AG08395 (cell line): ENCODE results near the gene ZNF764.

Source experiments
- DNase-seq: peaks from one replicate; pipeline ENCODE4 v3.0.0; 2012; ENCODE audit warnings: mixed read lengths, low spot score

Gene ZNF764

DNA sequence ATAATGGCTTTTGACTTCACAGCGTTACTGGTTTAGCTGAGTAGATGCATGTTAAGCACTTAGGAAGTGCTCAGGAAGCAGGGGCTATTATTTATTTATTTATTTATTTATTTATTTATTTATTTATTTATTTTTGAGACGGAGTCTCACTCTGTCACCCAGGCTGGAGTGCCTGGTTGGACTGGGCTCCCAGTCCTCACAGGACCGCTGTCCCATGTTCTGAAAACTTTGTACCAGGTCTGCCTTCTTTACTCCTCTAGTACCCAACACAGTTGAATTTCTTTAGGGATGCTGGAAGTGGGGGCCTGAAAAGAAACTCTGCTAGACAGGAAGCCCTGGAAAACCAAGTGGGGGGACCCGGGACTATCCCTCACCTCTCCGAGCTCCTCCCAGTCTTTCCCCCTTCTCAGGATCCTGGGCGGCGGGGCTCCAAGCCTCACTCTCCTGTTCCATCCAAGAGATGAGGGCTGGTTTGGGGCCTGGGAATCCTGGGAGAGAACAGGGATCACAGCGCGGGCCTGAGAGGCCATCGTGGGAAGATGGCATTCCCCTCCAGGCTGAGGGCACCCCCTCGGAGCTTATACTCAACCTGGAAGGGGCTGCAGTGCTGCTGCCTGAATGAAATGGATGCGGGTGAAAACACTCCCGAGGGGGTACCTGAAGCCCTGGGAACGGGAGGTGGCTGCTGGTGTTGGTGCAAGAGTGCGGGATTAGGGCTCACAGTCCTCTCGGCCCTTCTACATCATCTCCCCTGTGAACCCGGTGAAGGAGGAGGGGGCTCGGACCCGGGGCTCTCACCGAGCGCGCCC lies 12.7 kb upstream of the ZNF764 start:
- DNase-seq: no peak

DNA sequence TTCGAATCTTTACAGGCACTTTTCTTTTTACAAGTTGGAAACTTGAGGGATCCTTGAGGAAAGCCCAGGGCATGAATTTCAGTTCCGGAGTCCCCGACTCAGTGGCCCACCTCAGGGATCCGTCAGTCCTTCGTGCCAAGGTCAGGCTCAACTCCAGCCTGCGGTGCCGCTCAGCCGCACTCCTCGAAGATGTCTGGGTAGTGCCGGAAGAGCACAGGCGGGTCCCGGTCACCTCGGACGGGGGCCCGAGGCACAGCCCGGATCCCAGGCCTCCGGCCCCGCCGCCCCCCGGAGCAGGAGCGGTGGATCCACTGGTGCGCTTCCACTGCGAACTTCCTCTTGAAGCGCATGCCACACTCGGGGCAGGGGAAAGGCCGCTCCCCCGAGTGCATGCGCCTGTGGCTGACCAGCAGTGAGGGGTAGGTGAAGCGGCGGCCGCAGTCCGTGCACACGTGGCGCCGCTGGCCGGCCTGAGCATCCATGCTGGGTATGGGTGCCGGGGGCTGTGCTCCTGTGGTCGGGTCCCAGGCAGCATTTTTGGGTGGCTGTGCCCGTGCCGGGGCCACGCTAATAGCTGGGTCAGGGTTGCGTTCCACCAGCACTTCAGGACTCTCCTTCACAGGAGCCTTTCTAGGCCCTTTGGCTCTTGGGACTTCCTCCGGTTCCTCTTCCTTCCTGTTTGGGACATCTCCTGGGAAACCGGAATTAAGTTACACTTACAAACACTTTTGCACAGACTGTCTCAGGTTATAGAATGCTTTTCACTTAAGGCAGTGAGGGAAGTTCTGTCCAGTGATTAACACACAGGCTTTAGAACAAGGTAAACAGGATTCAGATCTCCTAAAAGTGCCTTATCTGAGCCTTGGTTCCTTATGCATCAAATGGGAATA lies 11.8 kb upstream of the ZNF764 start:
- no peak for DNase-seq

DNA sequence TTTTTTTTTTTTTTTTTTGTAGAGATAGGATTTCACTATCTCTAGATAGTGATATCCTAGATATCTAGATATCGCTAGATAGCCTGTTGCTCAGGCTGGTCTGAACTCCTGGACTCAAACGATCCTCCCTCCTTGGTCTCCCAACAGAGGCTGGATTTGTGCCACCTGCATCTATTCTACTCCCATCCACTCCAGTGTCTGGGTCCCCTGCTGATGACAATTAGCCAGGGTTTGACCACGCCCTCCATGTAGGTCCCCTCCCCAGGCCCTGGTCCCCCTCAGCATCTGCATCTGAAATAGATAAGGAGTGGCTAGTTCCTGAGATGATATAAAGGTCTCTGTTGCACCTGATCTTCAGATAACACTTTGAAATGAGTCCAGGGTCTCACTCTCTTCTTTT lies 11.1 kb upstream of the ZNF764 start:
- no peak for DNase-seq

DNA sequence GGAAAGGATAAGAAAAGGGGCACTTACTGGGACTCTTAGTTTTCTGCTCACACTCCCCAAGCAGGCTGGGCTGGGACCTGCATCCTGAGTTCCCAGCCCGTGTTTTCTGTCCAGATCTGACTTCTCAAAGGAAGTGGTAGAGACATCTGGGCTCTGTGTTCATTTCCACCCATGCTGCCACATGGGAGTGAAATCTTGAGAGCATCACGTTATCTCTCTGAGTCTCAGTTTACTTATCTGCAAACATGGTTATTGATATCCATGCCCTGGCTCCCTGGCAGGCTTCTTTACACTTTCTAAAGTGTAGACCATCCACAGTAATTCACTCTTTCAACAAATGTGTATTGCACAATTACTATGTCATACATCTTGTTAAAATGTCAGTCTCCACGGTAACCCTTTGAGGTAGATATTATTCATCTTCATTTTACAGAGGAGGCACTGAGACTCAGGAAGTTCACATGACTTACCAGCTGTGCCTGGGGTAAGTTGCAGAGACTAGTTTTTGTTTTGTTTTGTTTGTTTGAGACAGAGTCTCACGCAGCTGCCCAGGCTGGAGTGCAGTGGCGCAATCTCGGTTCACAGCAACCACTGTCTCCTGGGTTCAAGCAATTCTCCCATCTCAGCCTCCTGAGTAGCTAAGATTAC lies 9.9 kb upstream of the ZNF764 start:
- DNase-seq: no peak

DNA sequence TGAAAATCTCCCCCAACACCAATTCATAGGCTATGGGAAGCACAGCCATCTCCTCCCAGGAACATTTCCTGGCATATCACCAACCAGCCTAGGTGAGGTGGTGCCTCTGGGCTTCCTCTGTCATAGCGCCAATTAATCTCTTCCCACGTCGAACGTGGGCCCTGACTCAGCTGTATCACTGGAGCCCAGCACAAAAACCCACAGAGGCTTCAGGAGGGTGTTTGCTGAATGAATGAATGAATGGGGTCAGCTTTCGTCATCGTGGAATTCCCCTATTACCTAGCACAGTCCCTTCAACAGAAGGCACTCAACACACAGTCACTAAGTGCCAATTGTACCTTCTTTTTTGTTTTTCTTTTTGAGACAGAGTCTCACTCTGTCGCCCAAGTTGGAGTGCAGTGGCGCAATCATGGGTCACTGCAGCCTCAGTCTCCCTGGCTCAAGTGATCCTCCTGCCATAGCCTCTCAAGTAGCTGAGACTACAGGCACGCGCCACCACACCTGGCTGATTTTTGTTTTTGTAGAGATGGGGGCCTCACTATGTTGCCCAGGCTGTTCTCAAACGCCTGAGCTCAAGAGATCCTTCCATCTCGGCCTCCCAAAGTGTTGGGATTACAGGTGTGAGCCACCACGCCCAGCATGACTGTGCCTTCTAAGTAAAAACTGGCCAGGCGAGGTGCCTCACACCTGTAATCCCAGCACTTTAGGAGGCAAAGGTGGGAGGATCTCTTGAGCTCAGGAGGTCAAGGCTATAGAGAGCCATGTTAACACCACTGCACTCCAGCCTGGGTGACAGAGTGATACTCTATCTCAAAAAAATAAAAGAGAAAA lies 9.2 kb upstream of the ZNF764 start:
- DNase-seq: no peak

DNA sequence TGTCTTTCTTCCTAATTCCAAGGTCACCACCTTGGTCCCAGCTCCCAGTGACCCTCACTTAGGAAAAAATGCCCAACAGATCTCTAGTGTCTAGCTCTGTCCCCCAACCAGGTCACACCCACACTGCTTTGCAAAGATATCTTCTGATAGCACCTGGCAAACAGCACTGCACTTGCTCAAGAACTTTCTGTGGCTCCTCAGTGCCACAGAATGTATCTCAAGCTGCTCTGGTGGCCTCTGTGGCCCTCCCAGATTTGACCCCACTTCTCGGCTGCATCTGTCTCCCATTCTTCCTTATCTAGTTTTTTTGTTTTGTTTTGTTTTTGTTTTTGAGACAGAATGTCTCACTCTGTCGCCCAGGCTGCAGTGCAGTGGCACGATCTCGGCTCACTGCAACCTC lies 8.4 kb upstream of the ZNF764 start:
- DNase-seq: no peak

DNA sequence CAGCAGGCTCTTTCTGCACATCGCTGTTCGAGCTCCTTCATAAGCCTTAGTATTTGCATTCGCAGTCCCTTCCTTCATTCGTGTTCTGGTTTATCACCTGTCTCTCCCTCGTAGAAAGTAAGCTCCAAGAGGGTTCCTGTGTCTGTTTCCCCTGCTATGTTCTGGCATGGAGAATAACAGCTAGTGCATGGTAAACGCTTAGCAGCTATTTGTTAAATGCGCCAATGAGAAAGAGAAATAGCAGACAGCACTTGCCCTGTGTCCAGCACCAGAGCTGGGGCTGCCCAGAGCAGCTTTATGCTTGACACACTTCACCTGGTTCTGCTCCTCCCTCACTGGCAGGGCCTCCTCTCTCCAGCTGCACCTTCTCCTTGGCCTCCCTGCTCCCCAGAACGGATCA lies 7.8 kb upstream of the ZNF764 start:
- DNase-seq: no peak

DNA sequence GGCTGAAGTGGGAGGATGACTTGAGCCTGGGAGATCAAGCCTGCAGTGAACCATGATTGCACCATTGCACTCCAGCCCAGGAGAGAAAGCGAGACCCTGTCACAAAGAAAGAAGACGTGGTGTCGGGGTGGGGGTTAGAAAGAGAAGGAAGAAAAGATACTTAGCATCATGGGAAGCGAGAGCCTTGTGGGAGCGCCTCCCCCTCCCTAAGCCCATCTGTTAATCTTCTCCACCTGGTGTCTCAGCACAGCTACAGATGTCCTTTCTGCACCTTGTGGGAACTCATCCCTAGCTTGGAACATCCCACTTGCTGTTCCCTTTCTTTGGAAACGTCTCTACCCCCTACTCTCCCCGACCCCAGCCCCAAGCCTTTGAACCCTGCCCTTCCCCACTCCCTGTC lies 7.4 kb upstream of the ZNF764 start:
- DNase-seq: no peak

DNA sequence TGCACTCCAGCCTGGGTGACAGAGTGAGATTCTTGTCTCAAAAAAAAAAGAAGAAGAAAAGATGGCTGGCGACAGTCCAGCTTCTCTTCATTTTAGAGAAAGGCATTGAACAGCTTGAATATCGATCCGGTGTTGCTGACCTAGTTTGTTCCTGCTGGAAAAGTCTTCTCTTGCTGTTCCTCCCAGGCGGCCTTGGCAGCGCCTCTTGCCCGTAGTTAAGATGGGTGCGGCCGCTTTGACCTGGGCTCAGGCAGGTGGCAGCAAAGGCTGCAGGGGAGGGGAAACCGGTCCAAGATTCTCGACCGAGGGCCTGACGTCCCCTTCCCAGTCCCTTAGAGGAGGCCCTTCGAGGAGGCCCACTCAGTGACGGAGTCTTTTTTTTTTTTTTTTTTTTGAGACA lies 3.8 kb upstream of the ZNF764 start:
- DNase-seq: no peak

DNA sequence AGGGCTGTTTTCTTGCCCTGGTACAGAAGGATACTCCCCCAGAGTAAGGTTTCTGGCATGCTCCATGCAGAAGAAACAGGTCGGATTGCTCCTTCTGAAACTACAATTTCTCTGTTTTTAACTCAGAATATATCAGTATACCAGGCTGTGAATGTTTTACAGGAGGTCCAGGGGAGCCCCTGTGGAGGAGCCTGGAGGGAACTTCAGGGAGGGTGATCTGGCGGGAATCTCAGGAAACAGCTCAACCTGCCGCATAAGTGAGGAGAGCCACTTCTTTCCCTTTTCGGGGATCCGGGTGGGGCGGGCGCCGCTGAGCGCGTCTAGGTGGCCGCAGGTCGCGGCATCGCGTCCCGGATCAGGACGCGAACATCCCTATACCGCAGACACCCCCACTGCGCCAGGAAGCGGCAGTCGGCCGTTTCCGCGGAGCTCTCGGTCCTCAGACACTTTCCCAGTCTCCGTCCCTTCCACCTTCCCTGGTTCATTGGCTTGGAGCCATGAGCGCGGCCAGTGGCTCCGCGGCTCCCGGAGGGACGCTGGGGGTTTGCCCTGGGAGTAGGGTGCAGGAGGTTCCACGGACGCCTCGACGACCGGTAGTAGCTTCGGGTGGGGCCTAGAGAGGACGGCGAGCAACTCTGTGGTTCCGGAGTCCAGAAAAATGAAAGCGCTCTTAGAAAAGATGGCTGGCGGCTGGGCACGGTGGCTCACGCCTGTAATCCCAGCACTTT lies 3.1 kb upstream of the ZNF764 start:
- DNase-seq: no peak

DNA sequence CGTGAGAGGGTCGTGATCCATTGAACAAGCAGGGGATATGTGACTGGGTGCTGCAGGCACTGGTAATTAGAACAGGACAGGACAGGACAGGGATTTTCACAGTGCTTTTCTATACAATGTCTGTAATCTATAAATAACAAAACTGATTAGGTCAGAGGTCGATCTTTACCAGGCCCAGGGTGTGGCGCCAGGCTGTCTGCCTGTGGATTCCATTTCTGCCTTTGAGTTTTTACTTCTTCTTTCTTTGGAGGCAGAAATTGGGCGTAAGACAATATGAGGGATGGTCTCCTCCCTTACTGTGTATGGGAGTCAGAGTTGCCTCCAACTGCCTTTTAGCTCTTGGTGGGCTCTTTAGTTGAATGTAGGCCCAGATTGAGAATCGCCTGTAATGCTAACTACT lies 1.5 kb upstream of the ZNF764 start:
- no peak for DNase-seq

DNA sequence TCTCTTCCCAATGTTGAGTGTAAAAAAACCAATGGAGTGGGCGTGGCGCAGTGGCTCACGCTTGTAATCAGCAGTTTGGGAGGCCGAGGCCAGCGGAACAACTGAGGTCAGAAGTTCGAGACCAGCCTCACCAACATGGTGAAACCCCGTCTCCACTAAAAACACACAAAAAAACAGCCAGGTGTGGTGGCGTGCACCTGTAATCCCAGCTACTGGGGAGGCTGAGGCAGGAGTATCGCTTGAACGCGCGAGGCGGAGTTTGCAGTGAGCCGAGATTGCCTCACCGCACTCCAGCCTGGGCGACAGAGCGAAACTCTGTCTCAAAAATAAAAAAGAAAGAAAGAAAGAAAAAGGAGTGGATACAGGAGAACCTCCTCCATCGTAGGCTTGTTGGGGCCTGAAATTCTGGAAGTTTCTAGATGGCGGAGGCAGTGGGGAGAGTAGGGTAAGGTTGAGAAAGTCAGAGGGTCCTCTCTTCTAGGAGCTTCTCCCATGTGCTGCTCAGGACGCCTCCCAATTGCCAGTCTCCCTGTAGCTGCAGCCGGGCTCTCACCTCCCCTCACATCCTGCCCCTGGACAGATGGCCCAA lies 709 bp upstream of the ZNF764 start:
- DNase-seq: no peak

DNA sequence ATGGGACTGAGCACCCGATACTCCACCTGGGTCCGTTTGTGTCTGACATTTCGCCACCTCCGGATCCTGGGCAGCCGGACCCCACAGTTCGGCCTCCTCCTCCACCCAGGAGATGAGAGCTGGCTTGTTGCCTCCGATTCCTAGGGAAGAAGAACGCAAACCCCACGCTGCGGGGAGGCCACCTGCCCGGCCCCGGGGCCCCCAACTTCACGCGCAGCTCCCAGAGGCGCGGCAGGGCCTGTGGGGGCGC lies 542 bp downstream of the ZNF764 start:
- no peak for DNase-seq

DNA sequence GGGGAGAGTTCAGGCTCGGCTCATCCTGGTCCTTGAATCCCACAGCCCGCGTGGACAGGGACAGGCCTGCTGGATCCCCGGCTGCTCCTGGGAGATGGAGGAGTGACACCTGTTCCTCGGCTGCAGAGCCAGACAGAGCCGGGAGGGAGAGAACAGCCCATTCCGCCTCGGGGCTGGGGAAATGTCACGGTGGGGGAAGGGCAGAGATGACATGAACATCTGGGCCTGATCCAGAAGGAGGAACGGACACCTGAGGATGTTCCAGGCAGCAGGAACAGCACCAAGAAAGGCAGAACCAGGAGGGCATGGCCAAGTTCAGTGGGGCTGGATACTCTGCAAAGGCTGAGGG lies 2.1 kb downstream of the ZNF764 start:
- no peak for DNase-seq

DNA sequence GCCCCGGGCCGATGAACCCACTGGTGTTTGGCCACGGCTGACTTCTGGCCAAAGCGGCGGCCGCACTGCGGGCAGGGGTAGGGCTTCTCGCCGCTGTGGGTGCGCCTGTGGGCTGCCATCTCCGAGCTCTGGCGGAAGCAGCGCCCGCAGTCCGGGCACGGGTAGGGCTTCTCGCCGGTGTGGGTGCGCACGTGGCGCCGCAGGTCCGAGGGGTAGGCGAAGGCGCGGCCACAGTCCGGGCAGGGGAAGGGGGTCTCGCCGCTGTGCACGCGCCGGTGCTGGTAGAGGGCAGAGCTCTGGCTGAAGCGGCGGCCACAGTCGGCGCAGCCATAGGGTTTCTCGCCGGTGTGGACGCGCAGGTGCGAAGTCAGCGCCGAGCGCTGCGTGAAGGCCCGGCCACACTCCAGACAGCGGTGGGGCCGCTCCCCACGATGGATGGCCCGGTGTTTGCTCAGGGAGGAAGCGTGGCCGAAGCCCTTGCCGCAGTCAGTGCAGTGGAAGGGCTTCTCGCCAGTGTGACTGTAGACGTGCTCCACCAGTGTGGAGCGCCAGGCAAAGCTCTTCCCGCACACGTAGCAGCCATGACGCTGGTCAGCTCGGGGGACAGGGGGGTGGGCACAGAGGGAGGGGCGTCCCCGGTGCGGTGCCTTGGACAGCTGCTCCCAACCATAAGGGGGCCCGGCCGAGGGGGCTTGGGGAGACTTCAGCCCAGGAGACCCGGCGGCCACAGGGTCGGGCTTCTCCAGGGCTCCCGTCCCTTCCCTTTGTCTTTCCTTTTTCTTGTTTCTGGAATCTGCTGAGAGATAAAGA lies 2.7 kb downstream of the ZNF764 start:
- no peak for DNase-seq

DNA sequence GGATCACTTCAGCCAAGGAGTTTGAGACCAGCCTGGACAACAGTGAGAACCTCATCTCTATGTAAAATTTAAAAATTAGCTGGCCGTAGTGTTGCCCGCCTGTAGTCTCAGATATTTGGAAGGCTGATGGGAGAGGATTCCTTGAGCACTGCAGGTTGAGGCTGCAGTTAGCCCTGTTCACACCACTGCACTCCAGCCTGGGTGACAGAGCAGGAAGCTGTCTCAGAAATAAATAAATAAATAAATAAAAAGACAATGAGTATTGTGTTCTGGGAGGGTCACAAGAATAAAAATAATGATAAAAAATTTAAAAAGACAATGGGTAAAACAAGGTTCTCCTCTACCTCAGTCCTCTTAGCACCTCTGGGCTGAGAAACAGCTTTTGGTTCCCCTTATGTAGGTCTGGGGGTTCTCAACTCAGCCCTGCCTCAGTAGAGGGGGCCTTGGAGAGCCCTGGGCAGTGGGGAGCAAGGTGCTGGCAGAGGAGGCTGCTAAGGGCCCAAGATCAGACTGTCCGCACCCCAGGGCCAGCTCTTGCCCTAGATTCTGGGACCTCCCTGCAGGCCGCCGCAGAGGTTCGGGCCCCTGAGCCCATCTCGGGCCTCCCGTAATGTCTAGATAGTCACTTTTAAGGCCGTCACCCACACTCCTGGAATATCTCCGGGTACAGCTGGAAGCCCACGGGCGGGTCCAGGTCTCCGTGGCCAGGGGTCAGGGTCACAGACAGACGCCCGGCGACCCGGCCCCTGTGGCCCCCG lies 3.4 kb downstream of the ZNF764 start:
- no peak for DNase-seq

DNA sequence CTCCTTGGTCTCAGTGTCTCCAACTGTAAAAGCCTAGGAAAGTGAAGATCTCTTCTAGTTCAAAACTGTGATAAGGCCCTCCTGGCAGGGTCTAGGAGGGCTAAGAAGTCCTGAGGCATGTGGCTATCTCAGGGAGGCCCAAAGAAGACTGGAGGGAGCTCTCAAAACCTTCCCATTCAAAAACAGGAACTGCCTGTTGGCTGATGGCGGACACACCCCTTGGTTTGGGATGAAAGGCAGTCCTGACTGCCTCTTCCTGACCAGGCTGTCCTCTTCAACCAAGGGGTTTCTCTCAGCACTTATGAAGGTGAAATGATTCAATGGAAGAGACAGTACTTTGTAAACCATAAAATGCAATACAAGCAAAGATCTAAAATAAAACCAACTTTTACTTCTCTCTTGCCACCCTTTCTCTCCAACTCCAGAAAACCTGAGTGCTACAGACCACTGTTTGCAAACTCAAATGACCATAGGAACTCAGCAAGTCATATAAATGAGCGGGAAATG lies 4.7 kb downstream of the ZNF764 start:
- no peak for DNase-seq

DNA sequence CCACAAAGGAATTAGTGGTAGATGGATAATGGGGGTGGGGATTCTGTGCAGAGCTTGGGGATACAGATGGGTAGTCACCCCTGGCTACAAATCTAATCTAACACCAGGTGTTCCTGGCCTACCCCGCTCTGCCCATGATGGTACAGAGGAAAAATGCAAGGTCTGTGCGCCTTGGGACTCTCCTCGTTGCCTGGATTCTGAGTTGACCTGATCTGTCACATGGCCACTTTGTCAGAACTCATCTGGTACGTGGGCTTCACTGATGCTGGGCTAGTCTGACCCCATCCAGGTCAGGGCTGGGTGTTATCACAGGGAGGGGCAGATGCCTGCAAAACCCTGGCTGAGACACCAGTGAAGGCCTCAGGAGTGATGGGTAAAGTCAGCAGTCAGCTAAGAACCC lies 5.2 kb downstream of the ZNF764 start:
- DNase-seq: no peak

DNA sequence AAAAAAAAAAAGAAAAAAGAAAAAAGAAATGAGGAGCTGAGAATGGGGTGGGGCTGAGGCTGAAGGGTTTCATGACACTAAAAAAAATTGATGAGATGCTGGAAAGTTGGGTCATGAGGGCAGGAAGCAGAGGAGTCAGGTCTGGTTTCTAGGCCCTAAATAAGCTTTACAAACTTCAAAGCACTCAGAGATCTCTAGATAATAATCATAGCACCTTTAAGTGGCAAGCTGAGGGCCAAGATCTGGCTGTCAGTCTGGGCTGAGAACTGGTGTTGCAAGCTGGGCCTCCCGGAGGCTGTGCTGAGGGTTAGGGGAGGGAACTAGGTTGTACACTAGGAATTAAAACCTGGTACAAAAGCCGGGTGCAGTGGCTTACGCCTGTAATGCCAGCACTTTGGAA lies 6.4 kb downstream of the ZNF764 start:
- DNase-seq: no peak
